ENCODE measurements around the gene CCL3. TPM values are rescaled to one million over a fixed set of nuclear protein-coding genes. Genes with fewer than 3 reads are reported as not detected.
A peak's percentile ranks its signal among the peaks of the same experiment; 100 is the strongest.
"Not testable (repeated sequence)": the region's sequence is repeated elsewhere in the genome, so short reads cannot be mapped to it uniquely, and the experiment has no call there.

The CCL3 gene
- total RNA-seq, 1 donor from 2014 or later = 9.9 TPM

DNA sequence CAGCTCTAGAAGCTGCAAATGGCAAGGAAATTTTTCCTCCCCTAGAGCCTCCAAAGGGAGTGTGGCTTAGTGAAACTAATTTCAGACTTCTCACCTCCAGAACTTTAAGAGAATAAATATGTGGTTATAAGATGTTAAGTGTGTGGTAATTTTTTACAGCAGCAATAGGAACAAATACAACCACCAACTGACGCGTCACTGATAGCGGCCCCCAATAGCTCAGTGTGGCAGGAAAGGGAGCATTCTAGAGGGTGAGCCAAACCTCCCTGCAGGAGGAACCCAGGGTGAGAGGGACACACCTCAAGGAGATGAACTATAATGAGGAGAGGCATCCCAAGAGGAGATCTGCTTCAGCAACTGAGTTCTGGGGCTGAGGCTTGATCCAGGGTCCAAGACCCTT lies 17.7 kb upstream of the CCL3 start:
- Histone ChIP-seq H3K9me3 (no peaks in the 10 kb centered on the region), H3K4me1 (no peaks in the 10 kb centered on the region), H3K27ac (peak overlapping the region; percentile 24), H3K36me3 (no peaks in the 10 kb centered on the region), H3K27me3 (no peaks in the 10 kb centered on the region), H3K4me3 (no peak overlapping the region)
- DNase-seq (no peak), ATAC-seq (no peak)
- intact Hi-C loops (cut with DNase I) = no loop called here
- TF ChIP-seq, protein P1, sequence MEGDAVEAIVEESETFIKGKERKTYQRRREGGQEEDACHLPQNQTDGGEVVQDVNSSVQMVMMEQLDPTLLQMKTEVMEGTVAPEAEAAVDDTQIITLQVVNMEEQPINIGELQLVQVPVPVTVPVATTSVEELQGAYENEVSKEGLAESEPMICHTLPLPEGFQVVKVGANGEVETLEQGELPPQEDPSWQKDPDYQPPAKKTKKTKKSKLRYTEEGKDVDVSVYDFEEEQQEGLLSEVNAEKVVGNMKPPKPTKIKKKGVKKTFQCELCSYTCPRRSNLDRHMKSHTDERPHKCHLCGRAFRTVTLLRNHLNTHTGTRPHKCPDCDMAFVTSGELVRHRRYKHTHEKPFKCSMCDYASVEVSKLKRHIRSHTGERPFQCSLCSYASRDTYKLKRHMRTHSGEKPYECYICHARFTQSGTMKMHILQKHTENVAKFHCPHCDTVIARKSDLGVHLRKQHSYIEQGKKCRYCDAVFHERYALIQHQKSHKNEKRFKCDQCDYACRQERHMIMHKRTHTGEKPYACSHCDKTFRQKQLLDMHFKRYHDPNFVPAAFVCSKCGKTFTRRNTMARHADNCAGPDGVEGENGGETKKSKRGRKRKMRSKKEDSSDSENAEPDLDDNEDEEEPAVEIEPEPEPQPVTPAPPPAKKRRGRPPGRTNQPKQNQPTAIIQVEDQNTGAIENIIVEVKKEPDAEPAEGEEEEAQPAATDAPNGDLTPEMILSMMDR (IDR thresholded peaks at IDR 0.05) = no peak

DNA sequence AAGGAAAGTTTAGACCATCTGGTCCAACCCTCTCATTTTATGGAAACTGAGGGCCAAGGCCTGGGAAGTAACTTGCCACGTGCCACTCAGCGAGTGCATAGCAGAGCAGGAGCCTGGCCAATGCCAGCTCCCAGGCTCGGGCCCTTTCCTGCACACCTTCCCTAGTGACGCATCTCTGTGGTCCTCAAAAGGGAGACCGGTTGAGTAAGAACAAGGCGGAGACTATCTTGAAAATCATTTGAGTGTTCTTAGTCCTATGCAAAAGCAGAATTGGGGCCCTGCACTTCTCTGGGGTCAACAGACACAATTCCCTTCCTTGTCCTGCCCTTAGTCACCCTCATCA lies 16.5 kb upstream of the CCL3 start:
- no peaks in the 10 kb centered on the region for H3K27me3 ChIP-seq
- no peak overlapping the region for H3K27ac ChIP-seq
- no peaks in the 10 kb centered on the region for H3K36me3 ChIP-seq
- H3K9me3 ChIP-seq = no peaks in the 10 kb centered on the region
- ATAC-seq = no peak
- intact Hi-C loops (cut with DNase I) = no loop called here
- DNase-seq = no peak
- no peak overlapping the region for H3K4me3 ChIP-seq
- no peaks in the 10 kb centered on the region for H3K4me1 ChIP-seq
- TF ChIP-seq, protein P1 (IDR thresholded peaks at IDR 0.05) = no peak

DNA sequence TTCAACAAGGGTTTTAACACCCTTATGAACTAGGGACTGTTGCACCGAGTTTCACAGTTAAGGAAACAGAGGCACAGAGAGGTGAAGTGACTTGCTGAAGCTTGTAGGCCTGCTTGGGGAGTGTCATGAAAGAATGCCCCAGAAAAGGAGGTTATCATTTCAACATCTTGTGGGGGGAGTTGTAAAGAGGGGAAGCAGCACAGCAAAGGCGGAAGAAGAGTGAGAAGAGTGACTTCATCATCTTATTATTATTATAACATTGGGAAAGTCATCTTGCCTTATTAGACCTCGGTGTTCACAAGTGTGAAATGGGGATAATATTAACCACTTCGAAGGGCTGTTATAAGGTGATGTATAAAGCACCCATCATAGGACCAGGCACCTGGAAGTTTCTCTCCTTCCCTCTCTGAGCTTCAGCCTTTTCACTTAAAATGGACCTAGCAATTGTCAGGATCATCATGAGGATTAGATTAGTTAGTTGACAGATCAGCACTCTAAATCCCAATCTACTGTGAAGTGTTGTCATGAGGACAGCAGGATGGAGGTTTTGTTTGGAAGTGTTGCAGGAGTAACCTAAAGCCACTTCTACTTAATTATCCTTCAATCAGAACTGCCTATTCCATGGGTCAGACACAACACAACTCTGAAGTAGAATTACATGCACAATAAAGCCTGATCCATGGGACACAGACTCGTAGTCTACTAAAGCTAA lies 16.0 kb upstream of the CCL3 start:
- ATAC-seq (peak; percentile 17), DNase-seq (no peak)
- intact Hi-C loops (cut with DNase I) = no loop called here
- no peak overlapping the region for H3K4me3 ChIP-seq
- no peaks in the 10 kb centered on the region for H3K4me1 ChIP-seq
- no peaks in the 10 kb centered on the region for H3K9me3 ChIP-seq
- H3K27me3 ChIP-seq = no peaks in the 10 kb centered on the region
- TF ChIP-seq, protein P1 (IDR thresholded peaks at IDR 0.05) = no peak
- H3K36me3 ChIP-seq = no peaks in the 10 kb centered on the region
- no peak overlapping the region for H3K27ac ChIP-seq

DNA sequence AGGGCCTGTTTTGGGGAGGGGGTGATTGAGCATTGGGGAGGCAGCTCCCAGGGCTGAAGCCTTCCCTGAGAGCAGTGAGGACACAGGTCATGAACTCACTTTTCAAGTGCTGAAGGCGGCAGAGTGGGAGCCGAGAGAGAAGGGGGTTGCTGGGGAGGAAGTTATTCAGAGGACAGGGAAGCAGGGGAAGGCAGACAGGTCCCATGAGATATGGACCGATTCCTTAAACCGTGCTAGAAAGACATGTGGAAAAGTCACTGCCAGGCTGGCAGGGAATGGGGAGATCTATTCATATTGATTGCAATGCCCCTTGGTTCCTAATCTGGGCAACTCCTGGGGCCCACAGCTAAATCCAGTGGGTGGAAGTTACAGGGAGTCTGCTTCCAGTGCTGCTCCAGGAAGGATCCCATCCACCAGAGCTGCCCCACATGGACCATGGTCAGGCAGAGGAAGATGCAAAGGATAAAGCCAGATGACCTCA lies 14.8 kb upstream of the CCL3 start:
- Histone ChIP-seq H3K4me1 (no peaks in the 10 kb centered on the region), H3K27me3 (no peaks in the 10 kb centered on the region), H3K36me3 (no peaks in the 10 kb centered on the region), H3K27ac (no peak overlapping the region), H3K4me3 (no peak overlapping the region), H3K9me3 (no peaks in the 10 kb centered on the region)
- intact Hi-C loops (cut with DNase I) = no loop called here
- ATAC-seq = peak; percentile 20
- TF ChIP-seq, protein P1 (IDR thresholded peaks at IDR 0.05) = no peak
- no peak for DNase-seq

DNA sequence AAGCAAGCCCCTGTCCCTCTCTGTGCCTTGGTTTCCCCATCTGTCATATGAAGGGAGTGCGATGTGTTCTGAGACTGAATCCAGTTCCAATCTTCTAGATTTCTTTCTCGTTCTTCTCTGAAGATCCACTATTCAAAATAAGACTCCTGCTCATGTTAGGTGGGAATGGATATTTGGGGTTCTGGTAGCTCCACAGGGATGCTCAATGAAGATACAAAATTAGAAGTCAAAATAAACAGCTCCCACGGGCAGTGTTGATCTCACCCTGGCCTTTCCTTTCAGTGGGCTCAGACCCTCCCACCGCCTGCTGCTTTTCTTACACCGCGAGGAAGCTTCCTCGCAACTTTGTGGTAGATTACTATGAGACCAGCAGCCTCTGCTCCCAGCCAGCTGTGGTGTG lies 14.3 kb upstream of the CCL3 start:
- intact Hi-C loops (cut with DNase I); H3K4me1 ChIP-seq; H3K9me3 ChIP-seq; H3K36me3 ChIP-seq; H3K27me3 ChIP-seq; H3K4me3 ChIP-seq; H3K27ac ChIP-seq; DNase-seq: not testable (repeated sequence)
- peak; percentile 5 for ATAC-seq

DNA sequence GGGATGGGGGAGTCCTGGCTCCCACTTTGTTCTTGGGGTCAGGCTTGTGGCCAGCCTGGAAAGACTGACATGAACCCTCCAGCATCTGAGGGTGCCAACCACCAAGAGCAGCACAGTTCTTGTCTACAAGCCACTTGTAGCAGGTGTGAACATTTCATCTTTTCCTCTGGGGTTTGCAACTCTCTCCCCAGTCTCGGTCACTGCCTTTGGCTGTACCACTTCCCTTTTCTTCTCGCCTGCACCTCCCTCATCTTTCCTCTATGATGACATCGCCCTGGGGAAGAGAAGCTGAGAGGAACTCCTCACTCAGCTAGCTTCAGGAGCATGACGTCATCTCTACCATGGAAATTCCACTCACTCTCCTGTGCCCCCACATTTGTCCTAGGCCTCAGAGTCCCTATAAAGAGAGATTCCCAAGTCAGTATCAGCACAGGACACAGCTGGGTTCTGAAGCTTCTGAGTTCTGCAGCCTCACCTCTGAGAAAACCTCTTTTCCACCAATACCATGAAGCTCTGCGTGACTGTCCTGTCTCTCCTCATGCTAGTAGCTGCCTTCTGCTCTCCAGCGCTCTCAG lies 13.5 kb upstream of the CCL3 start, which contains the start of gene CCL4:
CCL4 (plus strand) TSS at position 427 of the 575 bp plus-strand sequence; CDS start at position 506, 79 bp downstream.
- H3K27ac ChIP-seq; H3K27me3 ChIP-seq; H3K4me1 ChIP-seq; H3K9me3 ChIP-seq; intact Hi-C loops (cut with DNase I); DNase-seq; H3K36me3 ChIP-seq: not testable (repeated sequence)
- H3K4me3 ChIP-seq = peak within 1 kb of the TSS; percentile 19
- peak; percentile 88 for ATAC-seq

DNA sequence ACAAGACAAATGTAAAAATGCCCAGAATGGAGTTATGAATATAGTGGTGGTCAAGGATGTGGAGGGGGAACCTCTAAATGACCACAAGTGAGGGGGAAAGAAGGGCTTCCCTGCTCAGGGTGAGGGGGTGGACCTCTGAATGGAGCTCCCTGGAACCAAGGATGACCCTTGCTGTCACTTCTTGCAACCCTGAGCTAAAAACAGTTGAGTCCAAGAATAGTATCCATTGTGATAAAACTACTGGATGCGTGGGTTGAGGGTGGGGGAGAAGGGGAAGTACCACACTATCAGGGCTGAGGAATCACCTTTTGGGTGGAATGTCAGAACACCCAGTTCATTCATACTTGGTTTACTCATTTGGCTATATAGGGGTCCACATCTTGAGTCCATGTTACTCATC lies 9.1 kb upstream of the CCL3 start:
- H3K27me3 ChIP-seq = not testable (repeated sequence)

More for the DNA sequence above, 9.1 kb upstream of the CCL3 start:
- H3K9me3 ChIP-seq; H3K4me3 ChIP-seq; H3K27ac ChIP-seq; DNase-seq; intact Hi-C loops (cut with DNase I); ATAC-seq; H3K36me3 ChIP-seq; H3K4me1 ChIP-seq: not testable (repeated sequence)
